ENCODE data around the gene TBCK.

The TBCK gene

GRCh38 chr4:106353786-106354185, 37.8 kb upstream of the TBCK start:
- CTCF ChIA-PET: interaction anchor here (0.9 kb wide), 1 partner anchor 14 kb away, joined by 3 read pairs; no protein-coding TSS in a partner anchor
- POLR2A ChIA-PET: no interaction called here
- no peak for TF ChIP-seq CTCF (IDR thresholded peaks at IDR 0.05; ENCODE audit: control extremely low read depth, extremely low read depth, low read depth, missing control alignments)
- DNase-seq (ENCODE audit: extremely low spot score): no peak

GRCh38 chr4:106351016-106351415, 35.0 kb upstream of the TBCK start:
- ChIA-PET CTCF (no interaction called here), POLR2A (no interaction called here)
- no peak for TF ChIP-seq CTCF (IDR thresholded peaks at IDR 0.05; ENCODE audit: control extremely low read depth, extremely low read depth, low read depth, missing control alignments)
- no peak for DNase-seq (ENCODE audit: extremely low spot score)

GRCh38 chr4:106347167-106347566, 31.2 kb upstream of the TBCK start:
- ChIA-PET POLR2A (no interaction called here), CTCF (interaction anchor here (1.3 kb wide), 2 partner anchors 17 to 20 kb away, joined by 3 read pairs; no protein-coding TSS in a partner anchor)
- no peak for DNase-seq (ENCODE audit: extremely low spot score)
- no peak for TF ChIP-seq CTCF (IDR thresholded peaks at IDR 0.05; ENCODE audit: control extremely low read depth, extremely low read depth, low read depth, missing control alignments)

GRCh38 chr4:106344647-106344970, 28.6 kb upstream of the TBCK start:
- ChIA-PET POLR2A (no interaction called here), CTCF (interaction anchor here (1.5 to 3.5 kb wide), 2 partner anchors 16 to 18 kb away, joined by 4 to 11 read pairs; no protein-coding TSS in a partner anchor)
- no peak for TF ChIP-seq CTCF (IDR thresholded peaks at IDR 0.05; ENCODE audit: control extremely low read depth, extremely low read depth, low read depth, missing control alignments)
- DNase-seq (ENCODE audit: extremely low spot score): no peak

- TF ChIP-seq CTCF (IDR thresholded peaks at IDR 0.05; ENCODE audit: control extremely low read depth, extremely low read depth, low read depth, missing control alignments): no peak
- DNase-seq (ENCODE audit: extremely low spot score): no peak
- ChIA-PET POLR2A (no interaction called here), CTCF (interaction anchor here (1.5 to 3.5 kb wide), 2 partner anchors 15 to 17 kb away, joined by 4 to 11 read pairs; no protein-coding TSS in a partner anchor)
Observed at GRCh38 chr4:106343865-106344646, 28.0 kb upstream of the TBCK start.

- ChIA-PET POLR2A (no interaction called here), CTCF (no interaction called here)
- no peak for DNase-seq (ENCODE audit: extremely low spot score)
- TF ChIP-seq CTCF (IDR thresholded peaks at IDR 0.05; ENCODE audit: control extremely low read depth, extremely low read depth, low read depth, missing control alignments): no peak
Observed at GRCh38 chr4:106340774-106341173, 24.8 kb upstream of the TBCK start.

Data from GM10248 (cell line).